ENCODE measurements around the gene CCL16. TPM values are rescaled to one million over a fixed set of nuclear protein-coding genes. Genes with fewer than 3 reads are reported as not detected.

The CCL16 gene
- total and polyA plus RNA-seq, 2 experiments from 2014 or later = not detected

DNA sequence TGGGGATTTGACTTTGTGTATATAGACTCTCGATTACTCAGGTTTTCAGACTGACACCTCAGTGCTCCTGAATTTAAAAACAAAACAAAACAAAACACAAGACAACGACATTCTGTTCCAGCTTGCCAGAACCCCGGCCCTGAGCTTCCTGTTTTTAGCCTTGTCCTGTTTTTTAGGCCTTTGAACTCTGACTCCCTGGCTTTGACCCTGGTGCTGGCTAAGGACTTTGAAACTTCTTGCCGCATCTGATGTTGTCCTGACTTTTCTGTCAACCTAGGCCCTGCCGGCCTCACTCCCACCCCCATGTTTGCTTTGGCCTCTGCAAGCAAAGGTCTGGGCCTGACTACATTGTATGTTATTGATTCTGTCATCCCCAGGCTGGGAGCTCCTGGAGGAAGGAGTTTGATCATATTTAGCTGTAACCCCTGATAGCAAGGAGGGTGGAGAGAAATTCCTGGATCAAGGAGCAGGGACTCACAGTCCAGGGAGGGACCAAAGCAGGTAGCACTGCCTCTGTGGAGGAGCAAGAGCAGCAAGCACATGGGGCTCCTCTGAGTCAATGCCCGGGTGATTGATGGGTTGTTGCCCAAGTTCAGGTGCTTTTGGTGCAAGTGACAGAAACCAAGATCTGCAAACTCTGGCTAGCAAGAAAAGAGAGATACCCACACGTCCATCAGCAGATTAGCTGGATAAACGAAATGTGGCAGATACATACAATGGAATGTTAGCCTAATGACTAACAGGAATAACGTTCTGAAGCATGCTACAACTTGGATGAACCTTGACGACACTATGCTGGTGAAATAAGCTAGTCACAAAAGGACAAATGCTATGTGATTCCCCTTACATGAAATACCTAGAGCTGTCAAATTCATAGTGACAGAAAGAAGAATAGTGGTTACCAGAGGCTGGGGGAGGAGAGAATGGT is 7.7 kb downstream of the CCL16 start:
- H3K27ac ChIP-seq = no peak overlapping the region
- no peak for DNase-seq (ENCODE audit: low read depth in 1 of 2, low spot score in 1 of 2)

DNA sequence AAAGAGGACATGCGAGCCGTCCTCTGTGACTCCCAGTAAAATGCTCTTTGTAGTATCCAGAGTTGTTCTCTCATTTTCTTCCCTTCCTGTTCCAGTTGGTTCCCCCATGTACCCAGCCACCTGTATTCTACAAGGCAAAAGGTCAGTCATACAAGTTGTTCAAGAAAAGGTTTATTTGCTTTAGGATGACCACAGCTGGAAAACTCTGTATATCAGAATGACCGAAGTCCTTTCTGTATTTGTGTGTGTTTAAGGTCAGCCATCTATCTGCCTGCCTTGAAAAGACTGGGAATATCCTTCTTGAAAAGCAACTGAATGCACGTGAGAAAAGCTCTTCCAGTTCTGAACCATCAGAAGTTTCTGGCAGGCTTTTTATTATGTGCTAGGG is 8.4 kb downstream of the CCL16 start:
- DNase-seq (ENCODE audit: low read depth in 1 of 2, low spot score in 1 of 2) = no peak
- H3K27me3 ChIP-seq = no peaks in the 10 kb centered on the region
- no peaks in the 10 kb centered on the region for H3K4me1 ChIP-seq (ENCODE audit: low read depth)
- no peaks in the 10 kb centered on the region for H3K36me3 ChIP-seq
- H3K4me3 ChIP-seq = no peak overlapping the region
- H3K9me3 ChIP-seq (ENCODE audit: low read depth) = no peaks in the 10 kb centered on the region
- TF ChIP-seq, protein P1, sequence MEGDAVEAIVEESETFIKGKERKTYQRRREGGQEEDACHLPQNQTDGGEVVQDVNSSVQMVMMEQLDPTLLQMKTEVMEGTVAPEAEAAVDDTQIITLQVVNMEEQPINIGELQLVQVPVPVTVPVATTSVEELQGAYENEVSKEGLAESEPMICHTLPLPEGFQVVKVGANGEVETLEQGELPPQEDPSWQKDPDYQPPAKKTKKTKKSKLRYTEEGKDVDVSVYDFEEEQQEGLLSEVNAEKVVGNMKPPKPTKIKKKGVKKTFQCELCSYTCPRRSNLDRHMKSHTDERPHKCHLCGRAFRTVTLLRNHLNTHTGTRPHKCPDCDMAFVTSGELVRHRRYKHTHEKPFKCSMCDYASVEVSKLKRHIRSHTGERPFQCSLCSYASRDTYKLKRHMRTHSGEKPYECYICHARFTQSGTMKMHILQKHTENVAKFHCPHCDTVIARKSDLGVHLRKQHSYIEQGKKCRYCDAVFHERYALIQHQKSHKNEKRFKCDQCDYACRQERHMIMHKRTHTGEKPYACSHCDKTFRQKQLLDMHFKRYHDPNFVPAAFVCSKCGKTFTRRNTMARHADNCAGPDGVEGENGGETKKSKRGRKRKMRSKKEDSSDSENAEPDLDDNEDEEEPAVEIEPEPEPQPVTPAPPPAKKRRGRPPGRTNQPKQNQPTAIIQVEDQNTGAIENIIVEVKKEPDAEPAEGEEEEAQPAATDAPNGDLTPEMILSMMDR (IDR thresholded peaks at IDR 0.05; ENCODE audit: low read depth, low read length) = no peak
- no peak overlapping the region for H3K27ac ChIP-seq

More for the DNA sequence above, 7.7 kb downstream of the CCL16 start:
- Histone ChIP-seq H3K4me1 (ENCODE audit: low read depth) (no peaks in the 10 kb centered on the region), H3K27me3 (no peaks in the 10 kb centered on the region), H3K4me3 (no peak overlapping the region), H3K36me3 (no peaks in the 10 kb centered on the region), H3K9me3 (ENCODE audit: low read depth) (no peaks in the 10 kb centered on the region)
- TF ChIP-seq, protein P1 (IDR thresholded peaks at IDR 0.05; ENCODE audit: low read depth, low read length) = no peak

DNA sequence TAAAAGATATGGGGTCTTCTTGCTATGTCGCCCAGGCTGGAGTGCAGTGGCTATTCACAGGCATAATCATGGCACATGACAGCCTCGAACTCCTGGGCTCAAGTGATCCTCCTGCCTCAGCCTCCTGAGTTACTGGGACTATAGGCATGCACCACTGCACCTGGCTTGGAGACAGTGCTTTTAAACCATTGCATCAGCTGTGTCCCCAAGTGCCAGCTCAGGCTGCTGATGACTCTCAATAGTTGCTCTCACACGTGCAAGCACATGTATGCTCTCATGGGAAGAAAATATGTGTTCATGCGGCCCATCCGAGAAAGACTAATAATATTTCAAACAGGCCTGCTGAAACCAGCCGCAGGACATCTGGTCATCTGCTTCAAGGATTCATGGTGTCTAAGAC is 8.8 kb downstream of the CCL16 start:
- no peak for DNase-seq (ENCODE audit: low read depth in 1 of 2, low spot score in 1 of 2)
- TF ChIP-seq, protein P1 (IDR thresholded peaks at IDR 0.05; ENCODE audit: low read depth, low read length) = no peak

DNA sequence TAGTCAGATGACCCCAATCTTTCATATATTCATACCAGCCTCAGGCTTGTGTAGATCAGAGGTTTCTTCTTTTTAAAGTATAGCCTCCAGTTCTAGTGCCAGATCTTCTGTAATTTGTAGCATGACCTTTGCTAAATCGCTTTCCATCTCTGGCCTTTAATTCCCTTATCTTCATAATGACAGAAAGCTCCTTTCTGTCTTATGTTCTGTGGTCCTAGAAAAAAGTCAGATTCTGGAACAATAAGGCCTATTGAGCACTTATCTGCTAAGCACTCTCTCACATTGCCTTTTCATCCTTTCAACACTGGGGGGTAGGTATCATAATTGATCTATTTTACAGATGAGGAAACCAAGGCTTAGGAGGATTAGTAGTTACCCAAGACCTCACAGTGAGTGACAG is 9.2 kb downstream of the CCL16 start:
- TF ChIP-seq, protein P1 (IDR thresholded peaks at IDR 0.05; ENCODE audit: low read depth, low read length) = no peak
- H3K9me3 ChIP-seq (ENCODE audit: low read depth) = no peaks in the 10 kb centered on the region
- no peak overlapping the region for H3K27ac ChIP-seq
- no peaks in the 10 kb centered on the region for H3K4me1 ChIP-seq (ENCODE audit: low read depth)
- no peak overlapping the region for H3K4me3 ChIP-seq
- DNase-seq (ENCODE audit: low read depth in 1 of 2, low spot score in 1 of 2) = no peak
- H3K36me3 ChIP-seq = no peaks in the 10 kb centered on the region
- no peaks in the 10 kb centered on the region for H3K27me3 ChIP-seq

More for the DNA sequence above, 8.8 kb downstream of the CCL16 start:
- H3K4me1 ChIP-seq (ENCODE audit: low read depth) = no peaks in the 10 kb centered on the region
- H3K27ac ChIP-seq = no peak overlapping the region
- no peak overlapping the region for H3K4me3 ChIP-seq
- no peaks in the 10 kb centered on the region for H3K36me3 ChIP-seq
- H3K9me3 ChIP-seq (ENCODE audit: low read depth) = no peaks in the 10 kb centered on the region
- H3K27me3 ChIP-seq = no peaks in the 10 kb centered on the region

DNA sequence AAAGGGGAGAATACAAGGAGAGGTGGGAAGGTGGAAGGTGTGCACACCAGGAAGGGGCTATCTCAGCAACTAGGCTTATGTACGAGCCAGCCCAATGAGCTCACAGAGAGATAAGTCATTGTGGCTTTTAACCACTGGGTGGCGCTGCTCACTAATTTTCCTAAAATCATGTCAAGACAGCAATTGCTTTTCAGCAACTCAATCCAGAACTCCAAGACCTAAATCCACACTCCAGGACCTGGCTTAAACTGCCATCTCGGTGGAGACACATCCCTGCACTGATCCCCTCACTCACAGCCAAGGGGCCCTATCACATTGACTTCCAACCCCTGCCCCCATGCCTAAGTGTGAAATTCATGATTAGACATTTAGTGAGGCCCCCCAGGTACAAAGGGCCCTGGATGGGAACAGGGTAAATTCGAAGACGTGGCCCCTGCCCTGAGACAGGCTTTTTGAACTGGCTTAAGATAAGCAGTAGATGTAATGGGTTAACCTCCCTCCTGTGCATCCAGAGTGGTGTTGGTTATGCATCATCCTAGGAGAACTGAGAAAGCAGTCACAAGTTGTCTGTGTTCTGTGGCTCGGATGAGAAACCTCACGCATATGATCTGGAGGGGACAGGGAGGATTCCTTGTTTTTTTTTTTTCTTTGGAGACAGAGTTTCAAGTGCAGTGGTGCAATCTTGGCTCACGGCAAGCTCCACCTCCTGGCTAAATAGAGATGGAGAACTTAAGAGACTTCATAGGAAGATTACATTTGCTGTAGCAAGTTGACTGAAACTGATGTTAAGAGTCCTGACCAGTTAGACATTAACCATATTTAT is 11.5 kb downstream of the CCL16 start:
- H3K4me1 ChIP-seq (ENCODE audit: low read depth) = no peaks in the 10 kb centered on the region
- H3K4me3 ChIP-seq = no peak overlapping the region
- H3K27me3 ChIP-seq = no peaks in the 10 kb centered on the region
- H3K9me3 ChIP-seq (ENCODE audit: low read depth) = no peaks in the 10 kb centered on the region
- no peaks in the 10 kb centered on the region for H3K36me3 ChIP-seq
- H3K27ac ChIP-seq = no peak overlapping the region
- TF ChIP-seq, protein P1 (IDR thresholded peaks at IDR 0.05; ENCODE audit: low read depth, low read length) = peak; percentile 73
- DNase-seq (ENCODE audit: low read depth in 1 of 2, low spot score in 1 of 2) = peak; percentile 88 to 89

All from cardiac muscle cell (in vitro differentiated cells and primary cell).